A549 (cell line): ENCODE data around the gene CASP4. TPM values are rescaled to one million over a fixed set of nuclear protein-coding genes. Genes with fewer than 3 reads are reported as not detected.

ENCODE experiments used
- ATAC-seq, 2 experiments: fragments of 200-7000 bp in 1 of 2; fragments of >200 bp in 1 of 2; cut with Nextera tagmentation in 1 of 2; cut with Tn5 transposase in 1 of 2; 3 replicates each; pipeline versions ENCODE4 v1.8.0 to v1.9.1; 2018 to 2020; ENCODE audit warnings: mild to moderate bottlenecking in 1 of 2, moderate library complexity in 1 of 2
- CTCF ChIA-PET: fragments of 300-600 bp; sonication (Branson Sonifier 250); formaldehyde crosslinking; extraction: SDS; loops from one replicate; lab custom pipeline; 2021; ENCODE audit warnings: antibody characterized with exemption, inconsistent platforms; lab: Yijun Ruan, JAX
- POLR2A ChIA-PET: fragments of 350-600 bp; formaldehyde crosslinking; extraction: SDS; loops from one replicate; lab custom pipeline; 2021; ENCODE audit warnings: antibody characterized with exemption, inconsistent platforms; lab: Yijun Ruan, JAX
- DNase-seq, 2 experiments: peaks; one replicate each; pipeline versions ENCODE4 v3.0.0 to v3.0.0-alpha.2; 2011 to 2016; ENCODE audit warnings: low read depth in 1 of 2, low spot score in 1 of 2
- FAIRE-seq: peaks from 2 replicates; lab custom pipeline; 2011; peaks lifted over from hg19 to GRCh38; lab: Jason Lieb, UNC
- H3K27ac ChIP-seq, 2 experiments: fragments of >200 bp; sonication (Bioruptor Twin); formaldehyde crosslinking; 3 replicates each; pipeline ENCODE4 v1.5.1; 2016 to 2017
- H3K4me1 ChIP-seq: fragments of >200 bp; sonication (Bioruptor Twin); formaldehyde crosslinking; 3 replicates; pipeline ENCODE4 v1.6.1; 2016
- H3K4me2 ChIP-seq: fragments of >200 bp; sonication (Bioruptor Twin); formaldehyde crosslinking; 3 replicates; pipeline ENCODE4 v1.6.1; 2016
- H3K4me3 ChIP-seq: fragments of >200 bp; sonication (Bioruptor Twin); formaldehyde crosslinking; 3 replicates; pipeline ENCODE4 v1.5.1; 2016
- H3K9me3 ChIP-seq: fragments of >200 bp; sonication (Bioruptor Twin); formaldehyde crosslinking; 3 replicates; pipeline ENCODE4 v1.6.1; 2016
- BHLHE40 ChIP-seq: IDR thresholded peaks from 2 replicates; pipeline ENCODE4 v1.6.1; 2012; ENCODE audit warnings: low read depth, low read length, inconsistent platforms
- CBX8 ChIP-seq: fragments of 200-600 bp; sonication (generic); IDR thresholded peaks from 2 replicates; pipeline ENCODE4 v1.6.1; 2016
- CEBPB ChIP-seq, 2 experiments: fragments of >200 bp in 1 of 2; sonication (Bioruptor Twin) in 1 of 2; formaldehyde crosslinking in 1 of 2; IDR thresholded peaks; 2 replicates each; pipeline ENCODE4 v1.6.1; 2012 to 2016
- CHD4 ChIP-seq: fragments of 200-600 bp; sonication (generic); IDR thresholded peaks from 2 replicates; pipeline ENCODE4 v1.6.1; 2016; ENCODE audit warnings: antibody characterized with exemption, mild to moderate bottlenecking, borderline replicate concordance
- CTCF ChIP-seq: fragments of >200 bp; sonication (Bioruptor Twin); formaldehyde crosslinking; IDR thresholded peaks from 3 replicates; pipeline ENCODE4 v1.5.1; 2016
- EHMT2 ChIP-seq: fragments of 200-600 bp; sonication (generic); IDR thresholded peaks from 2 replicates; pipeline ENCODE4 v1.6.1; 2016; ENCODE audit warnings: antibody characterized with exemption, low read depth, mild to moderate bottlenecking, moderate library complexity
- FOSB ChIP-seq: fragments of 250-450 bp; sonication (Bioruptor Pico); IDR thresholded peaks from 2 replicates; pipeline ENCODE4 v1.5.0; 2020; ENCODE audit warnings: mild to moderate bottlenecking, moderate library complexity
- FOSL2 ChIP-seq, 2 experiments: fragments of 450-650 bp in 1 of 2; fragments of >200 bp in 1 of 2; sonication (Bioruptor Twin) in 1 of 2; formaldehyde crosslinking; IDR thresholded peaks; 2 replicates each; pipeline versions ENCODE4 v1.5.0 to v1.6.1; 2016 to 2020; ENCODE audit warnings: mild to moderate bottlenecking in 1 of 2, moderate library complexity in 1 of 2
- FOXS1 ChIP-seq: fragments of 250-450 bp; sonication (Bioruptor Pico); IDR thresholded peaks from 2 replicates; pipeline ENCODE4 v1.5.0; 2020; ENCODE audit warnings: mild to moderate bottlenecking, moderate library complexity
- GATA3 ChIP-seq: IDR thresholded peaks from 2 replicates; pipeline ENCODE4 v1.6.1; 2012; ENCODE audit warnings: borderline replicate concordance
- HEYL ChIP-seq: fragments of 250-450 bp; sonication (Bioruptor Pico); IDR thresholded peaks from 2 replicates; pipeline ENCODE4 v1.8.0; 2021; ENCODE audit warnings: mild to moderate bottlenecking, moderate library complexity
- HMGXB4 ChIP-seq: fragments of 250-450 bp; sonication (Bioruptor Pico); IDR thresholded peaks from 2 replicates; pipeline ENCODE4 v1.5.0; 2021; ENCODE audit warnings: mild to moderate bottlenecking, moderate library complexity, borderline replicate concordance
- KDM1A ChIP-seq: fragments of 200-600 bp; sonication (generic); IDR thresholded peaks from 2 replicates; pipeline ENCODE4 v1.6.1; 2016; ENCODE audit warnings: low read depth, mild to moderate bottlenecking
- KDM5A ChIP-seq: fragments of 200-600 bp; sonication (generic); IDR thresholded peaks from 2 replicates; pipeline ENCODE4 v1.6.1; 2016; ENCODE audit warnings: antibody characterized with exemption, mild to moderate bottlenecking
- MAX ChIP-seq: IDR thresholded peaks from 2 replicates; pipeline ENCODE4 v1.6.1; 2012
- PBX3 ChIP-seq: IDR thresholded peaks from 2 replicates; pipeline ENCODE4 v1.6.1; 2012
- PHF8 ChIP-seq: fragments of 200-600 bp; sonication (generic); IDR thresholded peaks from 2 replicates; pipeline ENCODE4 v1.6.1; 2016; ENCODE audit warnings: low read depth, mild to moderate bottlenecking, antibody characterized with exemption, moderate library complexity, borderline replicate concordance
- POLR2AphosphoS2 ChIP-seq: conservative IDR thresholded peaks from 2 replicates; pipeline ENCODE4 v1.6.1; 2012; ENCODE audit warnings: low read length, improper control_type of control experiment, inconsistent platforms
- RAD21 ChIP-seq, 2 experiments: fragments of >200 bp in 1 of 2; sonication (Bioruptor Twin) in 1 of 2; formaldehyde crosslinking in 1 of 2; IDR thresholded peaks in 1 of 2; conservative IDR thresholded peaks in 1 of 2; 2 replicates in 1 of 2; 3 replicates in 1 of 2; pipeline ENCODE4 v1.6.1; 2012 to 2018; ENCODE audit warnings: inconsistent platforms in 1 of 2
- TFCP2L1 ChIP-seq: fragments of 250-450 bp; sonication (Bioruptor Pico); IDR thresholded peaks from 2 replicates; pipeline ENCODE4 v1.5.0; 2021; ENCODE audit warnings: mild to moderate bottlenecking
- ZC3H11A ChIP-seq: fragments of 450-650 bp; IDR thresholded peaks from 2 replicates; pipeline ENCODE4 v1.6.1; 2014; ENCODE audit warnings: antibody characterized with exemption, mild to moderate bottlenecking
- ZFP36 ChIP-seq: fragments of 450-650 bp; IDR thresholded peaks from 2 replicates; pipeline ENCODE4 v1.6.1; 2014; ENCODE audit warnings: borderline replicate concordance; ENCODE audit not compliant: partially characterized antibody
- WGBS: methylation state at CpG from one replicate; pipeline ENCODE4 v1.1.6; 2017; ENCODE audit errors: missing lambda C conversion rate; 5-methylcytosine and 5-hydroxymethylcytosine counted together
- polyA plus RNA-seq, 4 experiments: library from polyadenylated mRNA; depleted of rRNA in 3 of 4; stranded (reverse); fragments of >200 nt; fragmentation: RNase III in 1 of 4; extraction: RNeasy Plus Mini Kit Qiagen cat#74134 plus additional on column Dnase treatment in 1 of 4; gene quantifications; 2 replicates in 3 of 4; 3 replicates in 1 of 4; pipeline ENCODE4 v1.2.3, GENCODE V29; 2011 to 2017

Gene CASP4
- polyA plus RNA-seq, 2 of the 4 experiments (the other 2 are of a cell fraction), result 5.5 to 9.7 TPM

GRCh38 chr11:104995001-104995408 is 26.6 kb upstream of the CASP4 start:
- POLR2A ChIA-PET, result no interaction called here
- DNase-seq (no peak), ATAC-seq (no peak), FAIRE-seq (no peak)
- Histone ChIP-seq H3K9me3 (no peaks in the 10 kb centered on the region), H3K27ac (no peak overlapping the region), H3K4me3 (no peak overlapping the region)
- CTCF ChIA-PET, result no interaction called here
- TF ChIP-seq ZC3H11A (no peak), FOSB (CRISPR knock-in tag) (no peak), PBX3 (no peak), BHLHE40 (no peak), CHD4 (no peak), POLR2AphosphoS2 (no peak), GATA3 (no peak), TFCP2L1 (CRISPR knock-in tag) (no peak), RAD21 (conservative IDR thresholded peaks at IDR 0.05 in 1 of 2, IDR thresholded peaks at IDR 0.05 in 1 of 2) (no peak), CBX8 (no peak), EHMT2 (no peak), HMGXB4 (CRISPR knock-in tag) (no peak)
- TF ChIP-seq, all 56 proteins: peak for 0
- no peak overlapping the region for H3K4me2 ChIP-seq
- WGBS, result 30% methylated on average over 2 of the region's 2 CpGs
- 0 out of 3 replicates have a peak, but pooled peaks cover 3% of the 10 kb centered on the region for H3K4me1 ChIP-seq

GRCh38 chr11:104992781-104993180 is 24.4 kb upstream of the CASP4 start:
- no peaks in the 10 kb centered on the region for H3K9me3 ChIP-seq
- 14% methylated on average over 1 of the region's 1 CpG for WGBS
- FAIRE-seq, result no peak
- no peak for DNase-seq
- no peak overlapping the region for H3K4me3 ChIP-seq
- H3K4me2 ChIP-seq, result no peak overlapping the region
- CTCF ChIA-PET, result interaction anchor here (0.6 kb wide), 1 partner anchor 21 kb away, joined by 3 read pairs; no protein-coding TSS in a partner anchor
- ATAC-seq, result no peak
- no peak overlapping the region for H3K27ac ChIP-seq
- no peak for TF ChIP-seq POLR2AphosphoS2
- no peak for TF ChIP-seq FOSL2 (IDR thresholded peaks at IDR 0.05)
- TF ChIP-seq FOSL2 (CRISPR knock-in tag; IDR thresholded peaks at IDR 0.05), result no peak
- no peak for TF ChIP-seq KDM1A
- TF ChIP-seq TFCP2L1 (CRISPR knock-in tag), result no peak
- no peak for TF ChIP-seq FOXS1 (CRISPR knock-in tag)
- no peak for TF ChIP-seq CEBPB (IDR thresholded peaks at IDR 0.05)
- TF ChIP-seq ZFP36, result no peak
- no peak for TF ChIP-seq CTCF
- TF ChIP-seq MAX, result no peak
- TF ChIP-seq KDM5A, result no peak
- no peak for TF ChIP-seq CBX8
- TF ChIP-seq PHF8, result no peak
- TF ChIP-seq ZC3H11A, result no peak
- TF ChIP-seq HEYL (CRISPR knock-in tag), result no peak
- POLR2A ChIA-PET, result no interaction called here
- H3K4me1 ChIP-seq, result no peaks in the 10 kb centered on the region
